GM20000 (cell line): ENCODE data around the gene ASIC1.

Source experiments
- DNase-seq: peaks from one replicate; pipeline ENCODE4 v3.0.0; 2012; ENCODE audit warnings: low spot score
- TF ChIP-seq, protein P1 (sequence below): IDR thresholded peaks from 2 replicates; pipeline ENCODE4 v1.5.1; 2012; ENCODE audit warnings: mild to moderate bottlenecking, control low read depth; ENCODE audit errors: extremely low read depth, missing control alignments

Gene ASIC1

DNA sequence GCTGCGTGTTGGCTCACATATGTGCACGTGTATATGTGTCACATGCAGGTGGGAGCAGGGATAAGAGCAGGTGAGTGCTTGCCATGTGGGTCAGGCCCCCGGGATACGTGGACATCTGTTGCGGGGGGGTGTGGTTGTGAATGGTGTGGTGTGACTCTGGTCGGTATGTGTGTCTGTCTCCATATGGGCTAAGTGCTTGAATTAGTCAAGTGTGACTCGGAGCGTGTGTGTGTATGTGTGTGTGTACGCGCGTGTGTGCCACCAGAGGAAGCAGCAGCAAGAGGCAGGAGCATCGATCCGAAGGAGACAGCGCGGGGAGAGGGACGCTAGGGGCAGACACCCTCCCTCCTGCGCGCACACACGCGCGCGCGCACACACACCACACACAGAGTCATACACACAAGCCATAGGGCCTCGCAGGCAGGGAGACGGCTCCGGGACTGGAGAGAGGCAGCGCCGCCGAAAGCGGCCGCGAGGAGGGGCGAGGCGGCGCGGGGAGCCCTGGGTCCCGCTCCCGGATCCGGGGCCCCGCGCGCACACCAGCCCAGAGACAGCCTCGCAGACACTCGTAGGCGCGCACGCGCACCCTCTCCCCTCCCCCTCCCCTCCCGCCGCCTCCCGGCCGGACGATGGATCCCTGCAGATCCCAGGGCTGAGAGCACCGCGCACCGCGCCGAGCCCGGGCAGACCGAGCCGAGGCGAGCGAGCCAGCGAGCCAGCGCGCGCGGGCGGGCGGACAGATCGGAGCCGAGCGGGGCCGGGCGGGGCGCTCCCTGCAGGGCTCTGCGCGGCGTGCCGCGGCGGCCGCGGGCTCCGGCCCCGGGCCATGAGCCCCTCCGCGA, at the start of gene ASIC1:
ASIC1 (plus strand) TSS at position 597 of the 842 bp plus-strand sequence. CDS start 1,171 bp downstream, outside the sequence.
- TF ChIP-seq, protein P1, sequence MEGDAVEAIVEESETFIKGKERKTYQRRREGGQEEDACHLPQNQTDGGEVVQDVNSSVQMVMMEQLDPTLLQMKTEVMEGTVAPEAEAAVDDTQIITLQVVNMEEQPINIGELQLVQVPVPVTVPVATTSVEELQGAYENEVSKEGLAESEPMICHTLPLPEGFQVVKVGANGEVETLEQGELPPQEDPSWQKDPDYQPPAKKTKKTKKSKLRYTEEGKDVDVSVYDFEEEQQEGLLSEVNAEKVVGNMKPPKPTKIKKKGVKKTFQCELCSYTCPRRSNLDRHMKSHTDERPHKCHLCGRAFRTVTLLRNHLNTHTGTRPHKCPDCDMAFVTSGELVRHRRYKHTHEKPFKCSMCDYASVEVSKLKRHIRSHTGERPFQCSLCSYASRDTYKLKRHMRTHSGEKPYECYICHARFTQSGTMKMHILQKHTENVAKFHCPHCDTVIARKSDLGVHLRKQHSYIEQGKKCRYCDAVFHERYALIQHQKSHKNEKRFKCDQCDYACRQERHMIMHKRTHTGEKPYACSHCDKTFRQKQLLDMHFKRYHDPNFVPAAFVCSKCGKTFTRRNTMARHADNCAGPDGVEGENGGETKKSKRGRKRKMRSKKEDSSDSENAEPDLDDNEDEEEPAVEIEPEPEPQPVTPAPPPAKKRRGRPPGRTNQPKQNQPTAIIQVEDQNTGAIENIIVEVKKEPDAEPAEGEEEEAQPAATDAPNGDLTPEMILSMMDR, result no peak
- DNase-seq, result peak; percentile 78

GRCh38 chr12:50013361-50014147, 43.8 kb upstream of the ASIC1 start:
- DNase-seq, result no peak

DNA sequence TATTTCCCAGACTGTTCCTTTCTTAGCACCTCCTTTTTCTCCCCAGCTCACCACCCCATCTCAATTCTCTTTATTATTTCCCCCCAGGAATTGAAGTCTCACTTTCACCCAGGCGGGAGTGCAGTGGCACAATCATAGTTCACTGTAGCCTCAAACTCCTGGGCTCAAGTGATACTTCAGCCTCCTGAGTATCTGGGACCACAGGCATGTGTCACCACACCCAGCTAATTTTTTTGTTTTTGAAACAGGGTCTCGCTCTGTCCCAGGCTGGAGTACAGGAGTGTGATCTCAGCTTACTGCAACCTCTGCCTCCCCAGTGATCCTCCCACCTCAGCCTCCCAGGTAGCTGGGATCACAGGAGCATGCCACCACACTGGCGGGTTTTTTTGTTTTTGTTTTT, 43.1 kb upstream of the ASIC1 start:
- TF ChIP-seq, protein P1, result no peak
- no peak for DNase-seq

More at GRCh38 chr12:50013361-50014147, 43.8 kb upstream of the ASIC1 start:
- TF ChIP-seq, protein P1, result no peak

GRCh38 chr12:50016501-50017475, 40.6 kb upstream of the ASIC1 start:
- DNase-seq, result no peak
- TF ChIP-seq, protein P1, result no peak

DNA sequence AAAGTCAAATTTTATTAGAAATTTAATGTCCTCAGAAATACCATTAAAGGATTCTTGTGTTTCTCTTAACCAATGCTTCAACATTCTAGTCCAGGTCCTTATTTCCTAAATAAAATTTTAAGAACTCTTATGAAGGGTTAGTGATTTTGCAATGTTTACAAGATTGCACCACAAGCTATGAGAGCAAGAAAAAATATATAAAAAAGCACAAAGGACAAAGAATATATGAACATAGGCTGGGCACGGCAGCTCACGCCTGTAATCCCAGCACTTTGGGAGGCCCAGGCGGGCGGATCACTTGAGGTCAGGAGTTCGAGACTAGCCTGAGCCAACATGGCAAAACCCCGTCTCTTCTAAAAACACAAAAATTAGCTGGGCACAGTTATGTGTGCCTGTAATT, 39.8 kb upstream of the ASIC1 start:
- no peak for DNase-seq
- TF ChIP-seq, protein P1, result no peak

DNA sequence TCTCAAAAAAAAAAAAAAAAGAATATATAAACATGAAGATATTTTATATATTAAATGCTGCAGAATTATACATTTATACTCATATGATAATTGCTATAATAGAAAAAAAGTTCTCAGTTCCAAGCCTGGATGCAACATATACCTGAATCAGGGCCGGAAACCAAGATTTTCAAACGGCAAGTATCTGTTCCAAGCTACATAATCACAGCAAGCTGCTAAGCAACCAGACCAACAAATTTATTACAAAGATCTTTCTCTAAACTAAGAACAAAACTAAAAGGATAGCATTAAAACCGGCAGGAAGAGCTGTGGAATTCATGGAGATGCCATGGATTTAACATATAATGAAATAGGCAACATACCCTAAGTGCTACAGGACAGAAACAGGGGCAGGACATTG, 39.2 kb upstream of the ASIC1 start:
- no peak for DNase-seq
- TF ChIP-seq, protein P1, result no peak
